ENCODE results near the gene MORC3. TPM values are rescaled to one million over a fixed set of nuclear protein-coding genes. Genes with fewer than 3 reads are reported as not detected.

Gene MORC3
- total and polyA plus RNA-seq, 2 experiments from 2014 or later: 15.6 to 31.8 TPM

- Histone ChIP-seq H3K27ac (no peak overlapping the region), H3K4me1 (ENCODE audit: low read depth) (no peaks in the 10 kb centered on the region), H3K36me3 (no peaks in the 10 kb centered on the region), H3K9me3 (ENCODE audit: low read depth) (no peaks in the 10 kb centered on the region), H3K4me3 (no peak overlapping the region), H3K27me3 (no peaks in the 10 kb centered on the region)
- no peak for DNase-seq (ENCODE audit: low read depth in 1 of 2, low spot score in 1 of 2)
- TF ChIP-seq CTCF (IDR thresholded peaks at IDR 0.05; ENCODE audit: low read depth, low read length): no peak
Observed at GRCh38 chr21:36402339-36402738, 82.3 kb downstream of the MORC3 start.

- no peak for TF ChIP-seq CTCF (IDR thresholded peaks at IDR 0.05; ENCODE audit: low read depth, low read length)
- H3K36me3 ChIP-seq: no peaks in the 10 kb centered on the region
- H3K4me1 ChIP-seq (ENCODE audit: low read depth): no peaks in the 10 kb centered on the region
- H3K27me3 ChIP-seq: no peaks in the 10 kb centered on the region
- H3K9me3 ChIP-seq (ENCODE audit: low read depth): no peaks in the 10 kb centered on the region
- no peak for DNase-seq (ENCODE audit: low read depth in 1 of 2, low spot score in 1 of 2)
- H3K4me3 ChIP-seq: no peak overlapping the region
- H3K27ac ChIP-seq: no peak overlapping the region
Observed at GRCh38 chr21:36403713-36404112, 83.7 kb downstream of the MORC3 start.

- Histone ChIP-seq H3K27me3 (no peaks in the 10 kb centered on the region), H3K27ac (no peak overlapping the region), H3K4me1 (ENCODE audit: low read depth) (no peaks in the 10 kb centered on the region), H3K9me3 (ENCODE audit: low read depth) (no peaks in the 10 kb centered on the region), H3K36me3 (no peaks in the 10 kb centered on the region), H3K4me3 (no peak overlapping the region)
- no peak for TF ChIP-seq CTCF (IDR thresholded peaks at IDR 0.05; ENCODE audit: low read depth, low read length)
- no peak for DNase-seq (ENCODE audit: low read depth in 1 of 2, low spot score in 1 of 2)
Observed at GRCh38 chr21:36408568-36408967, 88.6 kb downstream of the MORC3 start.

GRCh38 chr21:36411301-36411700 lies 91.3 kb downstream of the MORC3 start:
- DNase-seq (ENCODE audit: low read depth in 1 of 2, low spot score in 1 of 2): no peak
- Histone ChIP-seq H3K4me1 (ENCODE audit: low read depth) (peaks cover 4% of the 10 kb centered on the region), H3K36me3 (no peaks in the 10 kb centered on the region), H3K9me3 (ENCODE audit: low read depth) (no peaks in the 10 kb centered on the region), H3K27ac (no peak overlapping the region), H3K27me3 (no peaks in the 10 kb centered on the region), H3K4me3 (no peak overlapping the region)
- no peak for TF ChIP-seq CTCF (IDR thresholded peaks at IDR 0.05; ENCODE audit: low read depth, low read length)

- Histone ChIP-seq H3K27ac (no peak overlapping the region), H3K4me1 (ENCODE audit: low read depth) (peaks cover 4% of the 10 kb centered on the region), H3K27me3 (no peaks in the 10 kb centered on the region), H3K9me3 (ENCODE audit: low read depth) (no peaks in the 10 kb centered on the region), H3K36me3 (no peaks in the 10 kb centered on the region), H3K4me3 (no peak overlapping the region)
- no peak for TF ChIP-seq CTCF (IDR thresholded peaks at IDR 0.05; ENCODE audit: low read depth, low read length)
- no peak for DNase-seq (ENCODE audit: low read depth in 1 of 2, low spot score in 1 of 2)
Observed at GRCh38 chr21:36412916-36413315, 92.9 kb downstream of the MORC3 start.

- H3K27ac ChIP-seq: no peak overlapping the region
- H3K9me3 ChIP-seq (ENCODE audit: low read depth): no peaks in the 10 kb centered on the region
- no peaks in the 10 kb centered on the region for H3K27me3 ChIP-seq
- H3K36me3 ChIP-seq: no peaks in the 10 kb centered on the region
- H3K4me1 ChIP-seq (ENCODE audit: low read depth): peaks cover 4% of the 10 kb centered on the region
- TF ChIP-seq CTCF (IDR thresholded peaks at IDR 0.05; ENCODE audit: low read depth, low read length): no peak
- H3K4me3 ChIP-seq: no peak overlapping the region
- no peak for DNase-seq (ENCODE audit: low read depth in 1 of 2, low spot score in 1 of 2)
Observed at GRCh38 chr21:36415375-36415774, 95.4 kb downstream of the MORC3 start.
